HG03571 (cell line): Measurements from ENCODE around the gene CCDC172.
"Not testable (repeated sequence)": the region's sequence is repeated elsewhere in the genome, so short reads cannot be mapped to it uniquely, and the experiment has no call there.

Experiments used
- ATAC-seq: cut with Tn5 transposase; IDR thresholded peaks from one replicate; pipeline ENCODE4 v1.9.1; 2021; ENCODE audit not compliant: unreplicated experiment

CCDC172 gene

DNA sequence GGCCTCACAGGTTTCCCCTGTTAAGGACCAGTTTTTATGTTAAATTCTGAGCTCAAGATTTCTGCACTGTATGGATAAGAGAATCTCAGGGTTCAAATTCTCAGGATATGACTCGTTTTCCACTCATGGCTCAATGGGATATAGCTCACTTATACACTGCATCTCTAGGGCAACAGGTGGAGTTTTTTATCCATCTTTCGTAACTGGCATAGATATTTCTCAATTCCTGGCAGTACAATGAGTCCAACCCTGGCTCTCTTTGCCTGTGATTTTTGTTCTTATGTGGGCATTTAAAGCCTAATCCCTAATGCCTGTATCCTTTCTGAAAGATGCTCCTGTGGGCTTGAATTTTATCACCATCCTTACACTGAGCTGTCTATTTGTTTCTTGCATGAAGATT is 7.6 kb downstream of the CCDC172 start:
- no peak for ATAC-seq

DNA sequence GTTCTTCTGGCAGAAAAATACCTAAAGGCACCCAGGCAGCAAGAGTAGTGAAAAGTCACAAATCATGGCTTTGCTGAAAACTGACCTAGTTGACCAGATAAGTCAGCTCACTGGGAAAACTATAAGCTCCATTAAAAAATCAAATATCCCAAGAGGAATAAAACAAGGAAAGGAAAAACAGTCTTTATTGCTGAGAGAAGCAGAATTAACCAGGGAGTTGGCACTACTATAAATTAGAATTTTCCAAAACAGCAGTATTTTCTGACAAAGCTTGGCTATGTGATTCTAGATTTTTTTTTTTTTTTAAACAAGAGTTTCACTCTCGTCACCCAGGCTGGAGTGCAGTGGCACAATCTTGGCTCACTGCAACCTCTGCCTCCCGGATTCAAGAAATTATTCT is 12.6 kb downstream of the CCDC172 start:
- ATAC-seq = no peak

DNA sequence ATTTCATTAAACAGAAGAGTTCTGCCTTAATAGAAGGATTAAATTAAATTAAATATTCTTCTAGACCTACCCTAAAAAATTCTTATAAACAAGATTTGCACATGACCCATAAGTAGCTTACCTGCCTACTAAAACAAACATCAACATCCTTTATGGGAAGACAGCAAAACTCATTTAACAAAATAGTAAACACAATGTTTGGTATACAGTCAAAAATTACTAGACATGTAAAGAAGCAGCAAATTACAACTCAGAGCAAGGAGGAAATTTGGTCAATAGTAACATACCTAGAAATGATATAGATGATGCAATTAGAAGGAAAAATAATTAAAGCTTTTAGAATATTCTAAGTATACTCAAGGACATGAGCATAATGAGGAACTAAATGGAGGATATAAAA is 27.9 kb downstream of the CCDC172 start:
- no peak for ATAC-seq

DNA sequence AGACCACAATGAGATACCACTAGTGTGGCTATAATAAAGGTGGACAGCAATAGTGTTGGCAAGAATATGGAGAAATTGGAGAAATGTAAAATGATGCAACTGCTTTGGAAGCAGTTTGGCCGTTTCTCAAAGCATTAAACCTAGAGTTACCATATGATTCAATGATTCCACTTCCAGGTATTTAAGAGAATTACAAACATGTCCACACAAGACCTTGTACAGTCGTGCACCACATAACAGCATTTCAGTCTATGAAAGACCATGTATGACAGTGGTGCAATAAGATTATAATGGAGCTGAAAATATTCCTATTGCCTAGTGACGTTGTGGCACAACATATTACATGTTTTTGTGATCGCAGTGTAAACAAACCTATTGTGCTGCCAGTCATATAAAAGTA is 29.6 kb downstream of the CCDC172 start:
- no peak for ATAC-seq

DNA sequence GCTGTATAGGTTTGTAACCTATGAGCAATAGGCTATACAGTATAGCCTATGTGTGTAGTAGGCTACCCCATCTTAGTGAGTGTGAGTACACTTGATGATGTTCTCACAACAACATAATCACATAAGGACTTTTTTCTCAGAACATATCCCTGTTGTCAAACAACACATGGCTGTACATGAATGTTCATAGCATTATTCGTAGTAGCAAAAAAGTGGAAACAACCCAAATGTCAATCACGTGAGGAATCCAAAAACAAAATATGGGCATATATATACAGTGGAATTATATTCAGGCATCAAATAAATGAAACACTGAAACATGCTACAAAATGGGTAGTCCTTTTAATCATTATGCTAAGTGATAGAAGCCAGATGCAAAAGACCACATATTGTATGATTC is 31.1 kb downstream of the CCDC172 start:
- ATAC-seq = no peak

DNA sequence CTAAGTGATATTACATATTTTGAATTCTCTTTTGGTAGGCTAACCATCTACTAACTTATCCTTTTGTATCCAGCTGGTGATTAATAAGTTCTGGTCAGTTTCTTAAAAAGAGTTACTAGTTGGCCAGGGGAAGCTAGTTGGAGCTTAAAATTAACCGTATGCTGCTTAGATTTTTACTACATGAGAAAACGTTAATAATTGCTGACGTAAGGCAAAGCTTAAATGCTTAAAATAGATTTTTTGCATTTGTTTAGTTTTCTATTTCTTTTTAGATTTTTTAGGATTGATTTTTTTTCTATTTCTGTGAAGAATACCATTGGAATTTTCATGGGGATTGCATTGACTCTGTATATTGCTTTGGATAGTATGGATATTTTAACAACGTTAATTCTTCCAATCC is 32.6 kb downstream of the CCDC172 start:
- ATAC-seq = no peak

DNA sequence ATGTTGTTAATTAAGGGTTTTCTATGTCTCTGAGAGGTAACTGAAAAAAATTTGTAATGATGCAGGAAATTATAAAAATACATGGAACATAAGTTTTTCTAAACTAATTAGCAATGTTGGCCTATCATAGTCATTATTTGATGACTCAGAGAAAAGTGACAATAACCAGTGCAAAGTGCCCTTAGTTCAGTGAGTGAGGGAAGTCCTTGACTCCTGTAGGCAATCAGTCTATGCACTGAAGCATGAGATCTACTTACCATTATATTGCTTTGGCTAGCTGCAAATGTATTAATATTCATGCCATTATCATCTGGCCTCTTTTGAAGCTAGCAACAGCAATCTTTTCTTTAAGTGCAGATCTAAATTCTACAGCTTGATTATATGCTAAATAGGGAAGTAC is 40.6 kb downstream of the CCDC172 start:
- ATAC-seq = no peak

DNA sequence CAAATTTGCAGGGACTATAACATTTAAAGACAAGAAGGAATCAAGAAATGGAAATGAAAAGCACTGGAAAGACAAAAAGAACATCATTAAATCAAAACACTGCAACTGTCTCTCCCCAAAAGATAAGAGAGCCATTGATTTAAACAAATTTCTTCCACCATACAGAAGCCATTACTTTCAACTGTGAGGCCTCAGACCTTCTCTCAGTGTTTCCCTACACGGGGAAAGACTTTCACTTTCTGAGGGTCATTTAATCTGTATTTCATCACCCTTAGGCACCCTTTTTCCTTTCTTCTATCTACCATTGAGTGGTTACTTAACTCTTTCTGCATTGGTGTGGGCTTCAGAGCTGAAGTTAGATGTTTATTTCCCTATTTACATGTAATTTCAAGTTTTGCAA is 47.5 kb downstream of the CCDC172 start:
- ATAC-seq = no peak

DNA sequence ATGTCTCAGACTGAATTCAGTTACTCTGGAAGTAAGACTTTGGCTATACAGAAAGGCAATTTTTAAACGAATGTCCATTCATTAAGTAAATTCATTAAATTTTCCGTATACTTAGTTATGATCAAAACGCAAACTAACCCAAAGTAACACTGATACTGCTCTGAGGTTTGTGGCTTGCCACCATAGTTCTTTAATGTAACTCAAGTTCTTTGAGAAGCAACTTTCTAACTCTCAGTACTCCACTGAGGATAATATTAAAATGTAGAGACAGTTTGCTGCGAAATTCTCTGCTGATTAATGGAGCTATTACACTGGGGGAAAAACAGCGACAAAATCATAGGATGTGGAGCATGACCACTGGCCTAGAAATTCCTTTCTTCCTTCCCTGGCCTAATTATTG is 58.0 kb downstream of the CCDC172 start:
- ATAC-seq = no peak

DNA sequence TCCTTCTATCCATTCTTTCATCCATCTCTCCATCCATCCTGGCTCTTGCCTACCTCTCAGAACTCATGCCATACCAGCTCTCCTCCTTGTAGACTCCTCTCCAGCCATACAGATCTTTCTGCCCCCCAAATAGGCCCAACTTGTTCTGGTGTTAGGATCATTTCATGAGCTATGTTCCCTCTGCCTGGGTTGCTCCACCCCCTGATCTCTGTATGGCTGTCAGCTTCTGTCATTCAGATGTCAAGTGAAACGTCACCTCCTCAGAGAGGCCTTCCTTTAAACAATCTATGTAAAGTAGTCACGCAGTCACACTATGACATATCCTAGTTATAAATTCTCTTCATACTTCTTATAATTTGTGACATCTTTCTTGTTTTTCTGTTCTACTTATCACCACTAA is 61.1 kb downstream of the CCDC172 start:
- ATAC-seq = no peak

DNA sequence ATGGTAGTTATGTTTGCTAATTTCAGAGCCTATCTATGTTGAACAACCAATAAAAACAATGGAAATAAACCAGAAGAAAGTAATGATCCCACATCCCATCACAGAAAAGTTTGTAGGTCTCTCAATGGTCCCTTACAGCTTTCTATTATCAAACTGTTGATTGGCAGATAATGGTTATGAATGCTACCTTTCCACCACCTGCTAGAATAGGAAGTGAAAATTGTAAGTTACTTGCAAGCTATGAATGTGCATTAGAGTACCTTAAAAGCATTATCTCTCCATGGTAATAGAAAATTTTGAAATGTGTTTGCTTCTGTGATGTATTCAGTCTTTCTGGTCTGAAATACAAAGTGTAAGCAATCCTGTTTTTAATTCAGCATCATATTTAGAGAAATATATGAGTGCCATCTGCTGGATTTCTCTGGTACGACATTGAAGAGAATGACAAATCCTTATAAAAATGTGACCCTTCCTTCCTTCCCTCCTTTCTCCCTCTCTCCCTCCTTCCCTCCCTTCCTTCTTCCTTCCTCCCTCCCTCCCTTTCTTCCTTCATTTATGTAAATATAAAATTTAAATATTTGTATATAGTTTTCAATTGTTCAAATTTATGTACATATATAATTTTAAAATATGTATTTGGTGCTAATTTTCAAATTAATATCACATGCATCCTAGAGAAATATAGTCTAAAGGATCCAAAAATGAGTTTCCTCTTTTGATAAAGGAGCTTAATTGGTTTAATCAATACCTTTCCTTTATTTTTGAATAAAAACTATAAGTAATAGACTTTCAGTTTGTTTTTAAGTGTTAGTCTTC is 62.0 kb downstream of the CCDC172 start:
- no peak for ATAC-seq

DNA sequence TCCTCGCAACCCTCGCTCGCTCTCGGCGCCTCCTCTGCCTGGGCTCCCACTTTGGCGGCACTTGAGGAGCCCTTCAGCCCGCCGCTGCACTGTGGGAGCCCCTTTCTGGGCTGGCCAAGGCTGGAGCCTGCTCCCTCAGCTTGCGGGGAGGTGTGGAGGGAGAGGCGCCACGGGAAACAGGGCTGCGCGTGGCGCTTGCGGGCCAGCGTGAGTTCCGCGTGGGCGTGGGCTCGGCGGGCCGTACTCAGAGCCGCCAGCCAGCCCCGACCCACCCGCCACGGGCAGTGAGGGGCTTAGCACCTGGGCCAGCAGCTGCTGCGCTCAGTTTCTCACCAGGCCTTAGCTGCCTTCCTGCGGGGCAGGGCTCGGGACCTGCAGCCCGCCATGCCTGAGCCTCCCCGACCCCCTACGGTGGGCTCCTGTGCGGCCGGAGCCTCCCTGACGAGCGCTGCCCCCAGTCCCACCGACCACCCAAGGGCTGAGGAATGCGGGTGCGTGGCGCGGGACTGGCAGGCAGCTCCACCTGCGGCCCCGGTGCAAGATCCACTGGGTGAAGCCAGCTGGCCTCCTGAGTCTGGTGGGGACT is 69.1 kb downstream of the CCDC172 start:
- not testable (repeated sequence) for ATAC-seq

DNA sequence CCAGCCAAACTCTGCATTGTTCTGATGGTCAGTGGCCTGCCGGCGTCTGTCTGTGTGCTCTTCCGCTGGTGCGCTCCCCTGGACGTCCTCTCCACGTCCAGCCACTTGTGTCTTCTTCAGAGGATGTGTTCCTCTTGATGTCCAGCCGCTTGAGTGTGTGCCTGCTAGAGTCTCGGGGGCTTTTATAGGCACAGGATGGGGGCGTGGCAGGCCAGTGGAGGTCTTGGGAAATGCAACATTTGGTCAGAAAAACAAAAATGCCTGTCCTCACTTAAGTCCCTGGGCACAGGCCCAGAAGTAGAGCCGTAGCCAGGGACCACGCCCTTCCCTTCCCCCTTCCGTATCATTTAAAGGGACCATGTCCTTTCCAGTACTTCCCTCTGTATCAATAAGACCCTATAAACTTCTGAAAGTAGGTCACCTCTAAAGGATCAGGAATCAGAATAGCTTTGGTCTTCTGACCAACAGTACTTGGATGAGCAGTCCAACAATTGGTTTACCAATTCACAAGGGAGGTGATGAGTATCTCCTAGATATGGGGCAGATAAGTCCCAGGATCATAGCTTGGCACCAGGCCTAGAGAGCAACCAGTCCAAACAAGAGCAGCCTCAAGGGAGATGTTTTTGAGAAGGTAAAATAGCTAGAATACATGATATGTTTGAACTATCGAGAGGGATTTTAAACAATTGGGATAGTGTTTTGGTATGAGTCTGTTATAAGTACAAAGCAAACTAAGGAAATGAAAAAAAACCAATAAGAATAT is 71.2 kb downstream of the CCDC172 start:
- ATAC-seq = no peak

DNA sequence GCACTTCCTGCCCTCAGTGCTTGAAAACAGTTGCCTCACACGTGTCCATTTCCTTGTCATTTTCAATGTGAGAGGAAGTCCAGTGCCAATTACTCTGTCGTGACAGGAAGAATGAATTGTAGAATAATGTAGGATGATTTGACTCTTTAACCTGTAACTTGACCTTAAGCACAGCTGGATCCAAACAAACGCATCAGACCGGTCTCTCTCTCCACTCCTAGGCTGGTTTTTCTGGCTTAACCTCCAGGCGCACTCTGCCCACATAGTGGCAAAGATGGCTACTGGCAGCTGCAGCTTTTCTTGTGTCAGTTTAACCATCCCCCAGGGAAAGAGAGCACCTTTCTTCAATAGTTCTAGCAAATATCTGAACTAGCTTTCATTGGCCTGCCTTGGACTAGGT is 74.0 kb downstream of the CCDC172 start:
- no peak for ATAC-seq

DNA sequence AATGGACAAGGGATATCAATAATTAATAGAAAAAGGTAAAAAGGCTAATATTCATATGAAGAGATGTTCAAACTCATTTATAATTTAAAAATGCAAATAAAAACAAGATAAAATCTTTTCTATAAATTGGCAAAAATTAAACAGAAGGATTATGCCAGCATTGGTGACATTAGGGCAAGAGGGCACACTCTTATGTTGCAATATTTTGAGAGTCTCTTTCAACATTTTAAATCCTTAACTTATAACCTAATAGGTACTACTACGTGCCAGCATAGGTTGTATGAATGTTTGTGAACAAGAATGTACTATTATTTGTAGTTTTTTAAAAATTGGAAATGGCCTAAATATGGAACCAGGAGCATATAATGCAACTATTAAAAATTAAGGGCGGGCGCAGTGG is 78.6 kb downstream of the CCDC172 start:
- no peak for ATAC-seq

DNA sequence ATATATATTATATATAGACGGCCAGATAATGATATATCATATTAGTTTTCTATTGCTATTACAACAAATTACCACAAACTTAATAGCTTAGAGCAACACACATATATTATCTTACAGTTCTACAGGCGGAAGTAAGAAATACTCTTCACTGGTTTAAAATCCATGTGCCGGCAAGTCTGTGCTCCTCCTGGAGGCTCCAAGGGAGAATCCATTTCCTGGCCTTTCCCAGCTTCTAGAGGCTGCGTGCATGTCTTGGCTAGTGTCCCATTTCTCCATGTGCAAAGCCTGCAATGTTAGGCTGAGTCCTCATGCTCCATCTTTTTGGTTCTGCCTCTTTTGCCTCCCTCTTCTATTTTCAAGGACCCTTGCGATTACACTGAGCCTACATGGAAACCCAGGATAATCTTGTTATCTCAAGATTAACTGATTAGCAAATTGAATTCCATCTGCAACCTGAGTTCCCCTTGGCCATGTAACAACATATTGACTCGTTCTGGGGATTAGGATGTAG is 79.5 kb downstream of the CCDC172 start:
- ATAC-seq = no peak

DNA sequence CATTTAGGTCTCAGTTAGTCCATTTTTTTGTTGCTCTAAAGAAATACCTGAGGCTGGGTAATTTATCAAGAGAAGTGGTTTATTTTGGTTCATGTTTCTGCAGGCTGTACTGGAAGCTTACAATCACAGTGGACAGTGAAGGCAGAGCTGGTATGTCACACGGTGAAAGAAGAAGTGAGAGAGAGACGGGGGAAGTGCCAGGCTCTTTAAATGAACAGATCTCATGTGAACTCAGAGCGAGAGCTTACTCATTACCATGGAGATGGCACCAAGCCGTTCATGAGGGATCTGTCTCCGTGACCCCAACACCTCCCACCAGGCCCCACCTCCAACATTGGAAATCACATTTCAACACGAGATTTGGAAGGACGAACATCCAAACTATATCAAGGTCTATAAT is 84.5 kb downstream of the CCDC172 start:
- ATAC-seq = no peak

DNA sequence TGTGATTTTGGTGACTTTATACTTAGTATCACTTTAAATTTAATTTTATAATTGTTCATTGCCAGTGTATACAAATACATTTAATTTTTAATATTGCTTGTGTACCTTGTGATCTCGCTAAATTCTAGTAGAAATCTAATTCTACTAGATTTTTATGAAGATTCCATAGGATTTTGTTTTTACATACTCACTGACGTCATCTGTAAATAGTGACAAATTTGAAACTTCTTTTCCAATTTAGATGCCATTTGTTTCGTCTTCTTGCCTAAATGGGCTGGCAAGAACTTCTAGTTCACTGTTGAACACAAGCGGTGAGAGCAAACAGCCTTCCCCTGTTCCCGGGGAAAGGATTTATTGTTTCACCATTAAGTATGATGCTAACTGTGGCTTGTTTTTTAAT is 86.1 kb downstream of the CCDC172 start:
- no peak for ATAC-seq

DNA sequence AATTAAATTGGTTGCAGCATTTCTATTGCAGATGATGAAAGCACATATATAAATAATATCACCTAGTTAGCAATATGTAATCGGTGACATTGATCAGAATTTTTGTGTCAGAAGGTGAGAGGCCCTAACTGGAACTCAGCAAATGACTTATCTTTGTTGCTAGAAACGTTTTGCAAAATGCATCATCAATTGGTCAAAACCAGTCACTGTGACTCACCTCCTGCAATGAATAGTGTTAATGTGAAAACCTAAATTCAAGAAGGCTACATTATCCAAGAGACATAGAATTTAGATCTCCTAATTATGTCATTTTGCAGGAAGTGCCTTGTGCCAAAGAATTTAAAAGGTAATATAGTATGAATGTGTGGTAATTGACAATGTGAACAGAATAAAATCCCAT is 93.6 kb downstream of the CCDC172 start:
- no peak for ATAC-seq

DNA sequence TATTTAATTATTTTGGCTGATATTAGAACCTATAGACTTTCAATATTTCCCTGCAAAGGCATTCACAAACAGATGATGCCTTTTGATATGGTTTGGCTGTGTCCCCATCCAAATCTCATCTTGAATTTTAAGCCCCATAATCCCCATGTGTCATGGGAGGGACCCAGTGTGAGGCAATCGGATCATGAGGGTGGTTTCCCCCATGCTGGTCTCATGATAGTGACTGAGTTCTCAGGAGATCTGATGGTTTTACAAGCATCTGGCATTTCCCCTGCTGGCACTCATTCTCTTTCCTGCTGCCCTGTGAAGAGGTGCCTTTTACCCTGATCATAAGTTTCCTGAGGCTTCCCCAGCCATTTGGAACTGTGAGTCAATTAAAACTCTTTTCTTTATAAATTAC is 94.1 kb downstream of the CCDC172 start:
- ATAC-seq = no peak

DNA sequence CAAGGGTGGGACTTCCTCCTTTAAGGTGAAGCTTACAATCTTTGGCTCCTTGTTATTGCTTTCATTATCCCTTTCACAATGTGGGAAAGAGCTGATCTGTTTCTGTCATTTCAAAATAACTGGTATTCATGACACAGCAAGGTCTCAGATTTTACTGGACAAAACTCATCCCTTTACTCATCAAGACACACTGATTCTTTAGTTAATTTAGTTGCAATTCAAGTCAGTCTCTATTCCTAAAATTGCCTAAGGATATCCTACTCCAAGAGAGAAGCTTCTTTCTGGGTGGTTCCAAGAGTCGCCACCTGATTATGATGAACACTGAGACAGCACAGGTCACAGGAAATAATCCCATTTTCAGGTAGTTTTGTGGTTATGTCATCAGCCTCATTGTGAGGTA is 97.6 kb downstream of the CCDC172 start:
- no peak for ATAC-seq

DNA sequence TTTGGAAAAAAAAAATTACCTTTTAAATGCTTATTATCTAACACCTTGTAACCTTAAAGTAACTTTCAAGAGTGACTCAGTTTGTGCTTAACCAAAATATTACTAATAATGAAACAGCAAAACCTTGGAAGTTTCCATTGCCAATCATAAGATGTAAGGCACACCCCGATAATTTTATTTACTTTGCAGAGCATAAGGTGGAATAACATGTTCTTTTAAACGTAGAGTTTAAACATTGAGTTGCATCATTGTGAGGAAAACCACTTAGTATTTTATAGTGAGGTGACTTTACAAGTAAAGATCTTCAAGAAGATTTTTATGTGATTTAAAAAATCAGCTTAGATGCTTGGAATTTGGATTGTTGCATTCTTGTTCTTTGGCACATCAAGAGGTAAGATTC is 103.4 kb downstream of the CCDC172 start, which contains the start of gene PNLIPRP3:
Gene PNLIPRP3, plus strand, starts transcription at position 177 of the 400 bp plus-strand sequence. Its CDS starts 166 bp downstream, at position 343.
- ATAC-seq = no peak
